Panc1 (cell line): Measurements from ENCODE around the gene OPTN. TPM values are rescaled to one million over a fixed set of nuclear protein-coding genes. Genes with fewer than 3 reads are reported as not detected.

Experiments used
- ATAC-seq: fragments of 200-7000 bp; cut with Tn5 transposase; 2 replicates; pipeline ENCODE4 v1.9.1; 2020; ENCODE audit warnings: mild to moderate bottlenecking, moderate library complexity
- BruUV-seq: library from RNA; stranded (reverse); fragments of 400-500 nt; replicated peaks from 2 replicates; lab custom pipeline; 2021; lab: Mats Ljungman, UMichigan
- CTCF ChIA-PET: fragments of 300-600 bp; sonication (Branson Sonifier 250); formaldehyde crosslinking; loops from one replicate; lab custom pipeline; 2022; ENCODE audit warnings: antibody characterized with exemption; lab: Charles Lee
- POLR2A ChIA-PET: fragments of 300-600 bp; sonication (Branson Sonifier 250); formaldehyde crosslinking; loops from one replicate; lab custom pipeline; 2022; ENCODE audit warnings: antibody characterized with exemption; lab: Charles Lee
- DNase-seq: peaks from one replicate; pipeline ENCODE4 v3.0.0-alpha.2; 2010; ENCODE audit warnings: low read depth, low spot score
- H3K27ac ChIP-seq: 2 replicates; pipeline ENCODE4 v1.5.1; 2011; ENCODE audit warnings: mild to moderate bottlenecking, low read length, inconsistent platforms
- H3K27me3 ChIP-seq: fragments of 200-500 bp; sonication (Bioruptor generic); 2 replicates; pipeline ENCODE4 v1.6.0; 2014; ENCODE audit warnings: low read length, inconsistent platforms; ENCODE audit not compliant: control insufficient read depth, insufficient read depth
- H3K36me3 ChIP-seq: fragments of 200-500 bp; sonication (Bioruptor generic); 2 replicates; pipeline ENCODE4 v1.5.1; 2014; ENCODE audit warnings: inconsistent platforms, mild to moderate bottlenecking, low read length, moderate library complexity; ENCODE audit not compliant: control insufficient read depth, insufficient read depth
- H3K4me1 ChIP-seq: 2 replicates; pipeline ENCODE4 v1.5.1; 2011; ENCODE audit warnings: inconsistent platforms, mild to moderate bottlenecking, low read length, moderate library complexity; ENCODE audit not compliant: control insufficient read depth, insufficient read depth
- H3K4me3 ChIP-seq, 2 experiments: 2 replicates each; pipeline ENCODE4 v1.5.1; 2011 to 2012; ENCODE audit warnings: low read depth in 2 of 2, low read length in 2 of 2, mild to moderate bottlenecking in 2 of 2, inconsistent platforms in 1 of 2, moderate library complexity in 1 of 2
- H3K9me3 ChIP-seq: fragments of 200-500 bp; sonication (Bioruptor generic); 2 replicates; pipeline ENCODE4 v1.5.1; 2014; ENCODE audit warnings: low read depth, mild to moderate bottlenecking, inconsistent platforms, low read length, moderate library complexity; ENCODE audit not compliant: control insufficient read depth, insufficient read depth
- CTCF ChIP-seq: fragments of 450-650 bp; IDR thresholded peaks from 2 replicates; pipeline ENCODE4 v1.5.1; 2017; ENCODE audit warnings: mild to moderate bottlenecking
- POLR2AphosphoS5 ChIP-seq: IDR thresholded peaks from 2 replicates; pipeline ENCODE4 v1.6.1; 2012; ENCODE audit warnings: mild to moderate bottlenecking, low read depth, low read length, moderate library complexity
- REST ChIP-seq, 2 experiments: IDR thresholded peaks; 2 replicates each; pipeline ENCODE4 v1.6.1; 2011 to 2012; ENCODE audit warnings: low read depth in 2 of 2, control low read depth in 1 of 2, low read length in 1 of 2, mild to moderate bottlenecking in 1 of 2, moderate library complexity in 1 of 2; ENCODE audit not compliant: insufficient read depth in 1 of 2
- SIN3A ChIP-seq: IDR thresholded peaks from 2 replicates; pipeline ENCODE4 v1.6.1; 2012; ENCODE audit warnings: low read depth, mild to moderate bottlenecking, low read length, moderate library complexity, borderline replicate concordance; ENCODE audit not compliant: insufficient read depth
- TCF7L2 ChIP-seq: IDR thresholded peaks from 2 replicates; pipeline ENCODE4 v1.6.1; 2011; ENCODE audit warnings: mild to moderate bottlenecking, low read depth, low read length, inconsistent platforms
- in situ Hi-C: cut with HindIII; loops from 2 replicates; pipeline ENCODE4 v1.10.0; 2016; ENCODE audit warnings: low sequenced_read_pairs, low pct_unique_long_range_greater_than_20kb
- intact Hi-C: fragments of 100-400 bp; cut with micrococcal nuclease; formaldehyde crosslinking; loops from one replicate; pipeline ENCODE4 v1.10.0; 2022; ENCODE audit not compliant: unreplicated experiment
- total RNA-seq: library from RNA; stranded (reverse); gene quantifications from one replicate; pipeline ENCODE4 v1.2.1, GENCODE V29; 2021; ENCODE audit not compliant: unreplicated experiment

OPTN gene
- total RNA-seq, 1 experiment from 2014 or later, result 66.8 TPM

- CTCF ChIA-PET, result no interaction called here
Observed at GRCh38 chr10:13056456-13057077, 43.4 kb upstream of the OPTN start.

GRCh38 chr10:13062803-13063202 is 37.2 kb upstream of the OPTN start:
- ATAC-seq, result no peak
- TF ChIP-seq CTCF (no peak), TCF7L2 (no peak), SIN3A (no peak), POLR2AphosphoS5 (no peak), REST (IDR thresholded peaks at IDR 0.05; ENCODE audit: insufficient read depth in 1 of 2, low read depth in 2 of 2, low read length in 1 of 2) (no peak)
- Histone ChIP-seq H3K4me3 (no peak overlapping the region), H3K9me3 (no peaks in the 10 kb centered on the region), H3K36me3 (no peaks in the 10 kb centered on the region), H3K4me1 (no peaks in the 10 kb centered on the region), H3K27me3 (peaks cover 3% of the 10 kb centered on the region; the same call in 1 of the 2 replicates), H3K27ac (no peak overlapping the region)
- in situ Hi-C loops (no loop called here), intact Hi-C loops (loop anchor here (10.0 kb wide), 1 partner anchor 508 kb away; no protein-coding TSS in a partner anchor)
- no peak for DNase-seq
- ChIA-PET POLR2A (no interaction called here), CTCF (no interaction called here)
- BruUV-seq, result no TSS peak

More at GRCh38 chr10:13056456-13057077, 43.4 kb upstream of the OPTN start:
- BruUV-seq, result no TSS peak
- Histone ChIP-seq H3K4me3 (no peak overlapping the region), H3K27ac (no peak overlapping the region), H3K4me1 (no peaks in the 10 kb centered on the region), H3K9me3 (no peaks in the 10 kb centered on the region), H3K36me3 (no peaks in the 10 kb centered on the region), H3K27me3 (no peaks in the 10 kb centered on the region)
- in situ Hi-C loops (no loop called here), intact Hi-C loops (no loop called here)
- POLR2A ChIA-PET, result no interaction called here
- TF ChIP-seq REST (IDR thresholded peaks at IDR 0.05; ENCODE audit: insufficient read depth in 1 of 2, low read depth in 2 of 2, low read length in 1 of 2) (no peak), POLR2AphosphoS5 (no peak), SIN3A (no peak), TCF7L2 (no peak), CTCF (peak; percentile 71)
- DNase-seq, result no peak
- ATAC-seq, result no peak; the same call in 1 of the 2 replicates
